ENCODE measurements around the gene LEMD1.
"Not testable (repeated sequence)": the region's sequence is repeated elsewhere in the genome, so short reads cannot be mapped to it uniquely, and the experiment has no call there.

Gene LEMD1

GRCh38 chr1:205424901-205425600, 3.2 kb upstream of the LEMD1 start:
- no peak for DNase-seq

DNA sequence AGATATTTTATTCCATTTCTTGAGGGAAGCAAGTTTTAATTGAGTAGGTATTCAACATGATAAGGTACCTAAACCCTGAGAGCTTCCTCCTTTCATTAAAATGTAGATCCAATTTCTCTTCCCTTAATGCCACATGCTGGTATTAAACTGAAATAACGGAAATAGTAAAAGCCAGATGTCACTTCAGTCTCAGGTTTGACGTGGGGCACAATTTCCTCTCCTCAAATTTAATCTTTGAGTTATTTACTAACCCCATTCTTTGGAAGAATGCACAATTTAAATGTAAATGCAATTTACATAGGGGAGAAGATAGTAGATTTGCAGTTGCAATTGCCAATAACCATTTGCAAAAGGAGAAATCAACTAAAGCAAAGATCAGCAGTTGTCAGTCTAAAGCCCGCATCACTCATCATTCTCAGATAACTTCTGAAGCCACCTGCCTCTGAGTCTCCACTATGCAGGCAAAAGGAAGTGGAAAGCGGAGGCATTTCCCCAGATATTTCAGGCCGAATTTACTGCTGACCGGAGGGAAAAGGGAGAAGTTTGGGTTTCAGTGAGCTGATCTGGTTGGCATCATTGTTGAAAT, 2.1 kb upstream of the LEMD1 start:
- DNase-seq, result no peak

DNA sequence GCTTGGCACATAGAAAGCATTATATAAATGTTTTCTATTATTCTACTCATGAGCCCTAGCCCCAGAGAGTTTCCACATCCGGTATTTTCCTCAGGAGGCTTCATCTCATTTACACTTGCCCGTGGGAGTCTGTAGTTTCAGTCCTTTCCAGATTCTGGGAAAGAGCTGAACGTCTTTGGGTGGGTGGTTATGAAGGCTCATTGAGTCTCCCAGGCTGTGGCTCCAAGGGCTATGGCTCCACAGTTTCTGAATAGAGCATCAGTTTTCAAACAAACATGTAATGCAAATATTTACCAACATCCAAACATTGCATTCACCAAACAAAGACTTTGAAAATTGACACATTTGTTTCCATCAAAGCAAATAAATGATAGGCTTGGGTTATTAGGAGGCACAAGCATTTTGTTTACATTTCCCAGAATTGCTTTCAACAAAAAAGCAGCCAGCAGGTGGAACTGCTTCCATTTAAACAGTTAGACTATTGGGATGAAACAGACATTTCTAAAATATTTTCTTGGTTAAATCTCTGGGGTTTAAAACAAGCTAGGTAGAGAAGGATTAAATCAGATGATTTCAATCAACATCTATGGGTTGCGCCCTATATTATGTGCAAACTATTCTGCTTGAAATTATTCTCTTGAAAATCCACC, 1.3 kb upstream of the LEMD1 start:
- DNase-seq, result no peak

GRCh38 chr1:205420938-205421337, 918 bp downstream of the LEMD1 start:
- DNase-seq, result no peak

GRCh38 chr1:205417870-205418635, 3.8 kb downstream of the LEMD1 start:
- DNase-seq, result no peak

DNA sequence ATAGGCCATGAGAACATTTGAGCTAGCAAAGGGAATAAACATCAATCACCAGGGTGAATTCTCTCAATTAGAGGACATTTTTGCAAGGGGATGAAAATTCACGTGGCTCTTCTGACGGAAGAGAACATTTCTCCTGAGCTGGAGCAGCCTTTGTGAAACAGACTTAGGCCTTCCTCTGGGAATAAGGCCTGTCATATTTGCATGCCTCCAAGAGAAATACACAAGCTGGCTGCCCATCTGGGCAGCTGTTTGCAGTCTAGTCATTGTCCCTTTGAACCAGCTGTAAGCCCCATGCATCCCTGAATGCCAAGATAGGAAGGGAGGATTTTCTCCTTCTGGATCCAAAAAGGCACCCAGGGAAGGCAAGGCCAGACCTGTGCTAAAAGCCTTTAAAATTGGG, 5.5 kb downstream of the LEMD1 start:
- DNase-seq, result no peak

DNA sequence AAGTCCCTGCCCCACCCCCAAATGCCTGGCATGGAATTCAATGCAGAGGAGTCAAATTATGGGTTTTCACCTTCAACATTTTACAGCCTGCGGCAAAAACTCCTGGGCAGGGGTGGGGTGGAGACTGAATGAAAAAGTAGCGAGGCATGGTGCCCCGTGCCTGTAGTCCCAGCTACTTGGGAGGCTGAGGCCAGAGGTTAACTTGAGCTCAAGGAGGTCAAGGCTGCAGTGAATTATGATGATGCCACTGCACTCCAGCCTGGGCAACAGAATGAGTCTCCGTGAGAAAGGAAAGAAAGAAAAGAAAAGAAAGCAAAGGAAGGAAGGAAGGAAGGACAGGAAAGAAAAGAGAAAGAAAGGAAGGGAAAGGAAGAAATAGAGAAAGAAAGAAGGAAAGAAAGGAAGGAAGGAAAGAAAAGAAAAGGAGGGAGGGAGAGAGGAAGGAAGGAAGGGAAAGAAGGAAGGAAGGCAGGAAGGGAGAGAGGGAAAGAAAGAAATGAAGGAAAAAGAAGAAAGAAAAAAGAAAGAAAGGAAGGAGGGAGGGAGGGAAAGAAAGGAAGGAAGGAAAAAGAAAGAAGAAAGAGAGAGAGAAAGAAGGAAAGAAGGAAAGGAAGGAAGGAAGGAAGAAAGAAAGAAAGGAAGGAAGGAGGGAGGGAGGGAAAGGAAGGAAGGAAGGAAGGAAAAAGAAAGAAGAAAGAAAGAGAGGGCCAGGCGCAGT, 11.1 kb downstream of the LEMD1 start:
- no peak for DNase-seq

GRCh38 chr1:205407970-205408369, 13.9 kb downstream of the LEMD1 start:
- no peak for DNase-seq

GRCh38 chr1:205406252-205406651, 15.6 kb downstream of the LEMD1 start:
- not testable (repeated sequence) for DNase-seq

GRCh38 chr1:205404484-205404883, 17.4 kb downstream of the LEMD1 start:
- not testable (repeated sequence) for DNase-seq

DNA sequence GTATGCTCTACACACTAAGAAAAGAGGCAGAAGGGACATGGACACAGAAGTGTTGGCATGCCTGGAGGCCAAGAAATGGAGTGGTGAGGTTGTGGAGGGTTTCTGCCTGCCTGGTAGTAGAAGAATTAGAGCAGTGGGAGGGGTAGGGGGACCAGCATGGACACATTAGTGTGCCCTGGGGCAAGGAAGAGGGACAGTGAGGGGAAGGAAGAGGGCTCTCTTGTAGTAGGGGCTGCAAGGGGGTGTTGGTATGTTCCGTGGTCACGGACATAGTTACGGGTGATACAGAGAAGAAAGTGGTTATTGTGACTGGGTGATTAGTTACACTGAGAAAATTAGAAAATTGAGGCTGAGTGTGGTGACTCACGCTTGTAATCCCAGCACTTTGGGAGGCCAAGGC, 23.3 kb downstream of the LEMD1 start:
- DNase-seq, result no peak

- no peak for DNase-seq
These were observed 24.8 kb downstream of the LEMD1 start for GRCh38 chr1:205396967-205397616.

GRCh38 chr1:205395616-205396015, 26.2 kb downstream of the LEMD1 start:
- DNase-seq, result no peak

- no peak for DNase-seq
These were observed 29.2 kb downstream of the LEMD1 start for GRCh38 chr1:205392650-205393049.

GRCh38 chr1:205391386-205391785, 30.5 kb downstream of the LEMD1 start:
- DNase-seq, result no peak

DNA sequence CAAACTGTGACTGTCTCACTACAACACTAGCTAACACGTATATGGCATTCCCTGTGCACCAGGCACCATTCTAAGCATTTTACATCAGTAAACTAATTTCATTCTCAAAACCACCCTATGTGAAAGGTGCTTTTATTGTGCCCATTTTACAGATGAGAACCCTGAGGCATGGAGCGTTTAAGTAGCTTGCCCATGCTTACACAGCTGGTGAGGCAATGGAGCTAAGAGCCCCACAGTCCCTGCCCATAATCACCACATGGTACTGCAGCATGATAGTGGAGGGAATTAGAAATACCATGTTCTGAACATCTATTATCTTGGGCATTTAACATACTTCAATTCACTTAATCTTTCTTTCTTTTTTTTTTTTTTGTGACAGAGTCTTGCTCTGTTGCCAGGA, 34.0 kb downstream of the LEMD1 start:
- no peak for DNase-seq

- DNase-seq, result not testable (repeated sequence)
These were observed 38.9 kb downstream of the LEMD1 start for GRCh38 chr1:205382990-205383389.

DNA sequence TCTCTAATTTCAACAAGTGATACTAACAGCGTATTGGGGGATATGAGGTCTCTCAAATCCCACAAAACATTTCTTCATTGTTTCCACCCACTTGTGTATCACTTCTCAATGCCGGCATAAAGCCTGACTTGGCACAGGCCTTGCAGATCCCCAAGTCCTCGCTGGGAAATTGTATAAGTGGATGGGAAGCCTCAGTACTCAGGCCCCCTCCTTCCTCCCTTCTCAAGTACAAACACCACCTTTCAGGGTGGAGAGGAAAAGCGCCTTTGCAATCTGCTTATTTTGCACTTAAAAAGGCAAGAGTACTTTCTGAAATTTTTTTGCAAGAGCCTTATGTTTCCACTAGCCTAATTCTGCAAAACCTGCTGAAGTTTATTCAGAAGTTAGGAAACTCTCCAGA, 39.3 kb downstream of the LEMD1 start:
- no peak for DNase-seq

GRCh38 chr1:205381305-205381704, 40.6 kb downstream of the LEMD1 start:
- DNase-seq, result no peak

DNA sequence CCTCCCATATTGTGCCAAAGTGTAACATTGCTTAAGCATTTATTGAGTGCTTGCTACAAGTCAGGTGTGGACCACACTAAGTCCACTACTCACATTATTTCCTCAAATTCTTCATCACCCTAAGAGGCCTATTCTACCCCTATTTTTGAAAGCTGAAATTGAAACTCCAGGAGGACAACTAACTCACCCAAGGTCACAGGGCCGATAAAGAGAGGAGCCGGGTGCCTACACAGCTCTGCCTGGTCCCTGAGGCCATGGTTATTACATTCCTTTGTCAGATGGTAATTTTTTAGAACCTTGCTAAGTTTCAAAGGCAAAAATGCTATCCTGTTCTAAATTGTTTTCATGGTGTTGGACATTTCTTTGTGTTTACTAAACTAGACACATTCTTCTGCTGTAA, 41.0 kb downstream of the LEMD1 start:
- DNase-seq, result no peak

GRCh38 chr1:205379056-205379455, 42.8 kb downstream of the LEMD1 start:
- no peak for DNase-seq

DNA sequence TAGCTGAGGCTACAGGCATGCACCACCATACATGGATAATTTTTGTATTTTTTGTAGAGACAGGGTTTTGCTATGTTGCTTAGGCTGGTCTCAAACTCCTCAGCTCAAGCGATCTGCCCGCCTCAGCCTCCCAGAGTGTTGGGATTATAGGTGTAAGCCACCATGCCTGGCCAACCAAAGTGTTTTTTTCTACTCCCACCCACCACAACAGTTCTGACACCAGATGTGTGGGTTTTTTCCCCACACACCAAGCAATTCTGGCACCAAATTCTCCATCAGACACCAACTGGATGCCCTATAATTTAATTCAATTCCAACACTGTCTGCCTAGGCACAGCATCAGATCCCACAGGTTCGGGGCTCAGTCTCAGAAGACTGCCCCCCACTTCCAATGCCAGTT, 44.5 kb downstream of the LEMD1 start:
- no peak for DNase-seq

Data from activated effector memory CD4-positive, alpha-beta T cell treated with anti-CD3 and anti-CD28 coated beads, Interleukin-2, amount 50 U/mL, for 16 hours (primary cell).